ENCODE measurements around the gene SHROOM2. TPM values are rescaled to one million over a fixed set of nuclear protein-coding genes. Genes with fewer than 3 reads are reported as not detected.

The SHROOM2 gene
- total and polyA plus RNA-seq, 2 of the 4 experiments (the other 2 are of a cell fraction) = 8.1 to 14.2 TPM

DNA sequence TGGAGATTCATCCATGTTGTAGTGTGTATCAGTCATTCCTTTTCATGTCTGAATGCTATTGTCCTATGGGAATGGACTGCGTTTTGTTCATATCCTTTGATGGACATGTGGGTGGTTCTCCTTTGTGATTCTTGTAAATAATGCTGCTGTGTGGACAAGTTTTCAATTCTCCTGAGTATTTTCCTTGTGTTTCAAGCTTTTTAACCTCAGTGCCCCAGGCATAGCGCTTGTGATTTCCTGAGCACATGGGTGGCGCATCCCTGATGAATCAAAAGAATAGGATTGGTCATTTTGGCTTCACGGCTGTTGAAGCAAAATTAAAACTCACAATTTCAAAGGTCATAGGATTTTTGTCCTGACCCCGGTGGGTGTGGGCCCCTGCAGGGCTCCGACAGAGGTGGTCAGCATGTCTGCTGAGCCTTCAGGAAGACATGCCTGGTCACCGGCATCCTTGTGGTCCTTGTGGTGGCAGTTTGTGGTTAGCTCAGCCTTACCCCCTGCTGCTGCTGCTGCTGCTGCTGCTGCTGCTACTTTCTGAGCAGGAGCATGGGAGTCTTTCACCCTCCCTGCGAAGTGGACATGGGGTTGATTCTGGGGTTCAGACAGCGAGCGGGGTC lies 30.0 kb downstream of the SHROOM2 start:
- Histone ChIP-seq H2BK120ac (ENCODE audit: low read depth, low read length) (no peak overlapping the region), H4K20me1 (ENCODE audit: insufficient read depth, low read length) (no peaks in the 10 kb centered on the region), H3K9ac (ENCODE audit: low read depth, low read length) (no peak overlapping the region), H3K9me1 (ENCODE audit: insufficient read depth, low read length) (no peaks in the 10 kb centered on the region), H4K91ac (ENCODE audit: insufficient read depth, low read depth, low read length) (no peak overlapping the region), H4K5ac (ENCODE audit: low read depth, low read length) (no peak overlapping the region), H3K4me3 (ENCODE audit: insufficient read depth, low read depth, low read length) (no peak overlapping the region), H3K4me2 (ENCODE audit: low read depth, low read length) (no peak overlapping the region), H2BK20ac (ENCODE audit: low read depth, low read length) (no peak overlapping the region), H3K27ac (ENCODE audit: insufficient read depth, low read length) (no peak overlapping the region), H3K27me3 (ENCODE audit: control insufficient read depth, insufficient read depth, low read length) (no peaks in the 10 kb centered on the region), H2AFZ (replicated peaks; ENCODE audit: low read length, poor library complexity) (no peak overlapping the region), H3K9me3 (ENCODE audit: control insufficient read depth, insufficient read depth, low read length) (no peaks in the 10 kb centered on the region), H3K14ac (replicated peaks; ENCODE audit: low read depth, low read length) (no peak overlapping the region), H3K56ac (ENCODE audit: extremely low read depth, insufficient read depth, low read length) (no peak overlapping the region), H2BK15ac (ENCODE audit: low read depth, low read length) (no peak overlapping the region), H3K36me3 (ENCODE audit: control insufficient read depth, insufficient read depth, low read length) (no peaks in the 10 kb centered on the region), H3K23ac (ENCODE audit: low read depth, low read length) (no peak overlapping the region), H4K8ac (ENCODE audit: low read depth in 2 of 2, low read length in 2 of 2) (no peak overlapping the region), H2AK9ac (replicated peaks; ENCODE audit: low read depth, low read length, poor library complexity) (no peak overlapping the region), H2AK5ac (ENCODE audit: low read depth, low read length) (no peak overlapping the region), H2BK5ac (ENCODE audit: low read depth, low read length, poor library complexity, severe bottlenecking) (no peak overlapping the region), H3K18ac (ENCODE audit: low read depth, low read length) (no peak overlapping the region), H3K4me1 (ENCODE audit: control insufficient read depth, insufficient read depth, low read length) (no peaks in the 10 kb centered on the region), H3K4ac (ENCODE audit: low read depth, low read length) (no peak overlapping the region), H3K79me1 (ENCODE audit: low read depth in 1 of 2, low read length in 2 of 2) (no peaks in the 10 kb centered on the region)
- dilution Hi-C loops (cut with HindIII; ENCODE audit: low sequenced_read_pairs, unreplicated experiment) = no loop called here
- intact Hi-C loops (cut with micrococcal nuclease) = no loop called here
- in situ Hi-C loops (cut with MboI; ENCODE audit: low sequenced_read_pairs) = no loop called here
- no peak for DNase-seq
- POLR2A ChIA-PET (ENCODE audit: unreplicated experiment) = no interaction called here
- CTCF ChIA-PET = no interaction called here
- WGBS, 2 experiments (ENCODE audit: extremely low coverage in 2 of 2, insufficient read length in 1 of 2) = 80% methylated on average over 1 of the region's 10 CpGs; no CpG with 5 or more reads in 1 of the 2 experiments
- TF ChIP-seq, protein P1, sequence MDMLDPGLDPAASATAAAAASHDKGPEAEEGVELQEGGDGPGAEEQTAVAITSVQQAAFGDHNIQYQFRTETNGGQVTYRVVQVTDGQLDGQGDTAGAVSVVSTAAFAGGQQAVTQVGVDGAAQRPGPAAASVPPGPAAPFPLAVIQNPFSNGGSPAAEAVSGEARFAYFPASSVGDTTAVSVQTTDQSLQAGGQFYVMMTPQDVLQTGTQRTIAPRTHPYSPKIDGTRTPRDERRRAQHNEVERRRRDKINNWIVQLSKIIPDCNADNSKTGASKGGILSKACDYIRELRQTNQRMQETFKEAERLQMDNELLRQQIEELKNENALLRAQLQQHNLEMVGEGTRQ (IDR thresholded peaks at IDR 0.05; ENCODE audit: low read depth, low read length) = no peak
- no peak for TF ChIP-seq FOS (IDR thresholded peaks at IDR 0.05; ENCODE audit: low read depth, low read length)
- no peak for TF ChIP-seq BHLHE40 (IDR thresholded peaks at IDR 0.05; ENCODE audit: low read depth, low read length)
- no peak for TF ChIP-seq RCOR1 (IDR thresholded peaks at IDR 0.05; ENCODE audit: insufficient replicate concordance, low read length)
- TF ChIP-seq MXI1 (IDR thresholded peaks at IDR 0.05; ENCODE audit: borderline replicate concordance, low read depth, low read length) = no peak
- no peak for ATAC-seq (ENCODE audit: low read depth)
- no TSS peak for BruUV-seq (replicated peaks)
